Neural cell (in vitro differentiated cells): ENCODE measurements around the gene IFNGR2. TPM values are rescaled to one million over a fixed set of nuclear protein-coding genes. Genes with fewer than 3 reads are reported as not detected.

Experiments used
- H2AFZ ChIP-seq: fragments of 200-600, 300-800 bp; sonication (generic), shearing (Covaris generic); 2 replicates; pipeline ENCODE4 v1.6.0; 2014; ENCODE audit warnings: low read depth, mild to moderate bottlenecking, antibody characterized with exemption, low read length, moderate library complexity
- H3F3A ChIP-seq: fragments of 200-600 bp; shearing (Covaris generic); 2 replicates; pipeline ENCODE4 v1.6.1; 2016; ENCODE audit warnings: mild to moderate bottlenecking, moderate library complexity, mixed read lengths, antibody characterized with exemption, low read length; ENCODE audit not compliant: insufficient read depth, poor library complexity, severe bottlenecking
- H3K27ac ChIP-seq: fragments of 200-600, 300-800 bp; sonication (generic), shearing (Covaris generic); 2 replicates; pipeline ENCODE4 v1.5.1; 2014; ENCODE audit warnings: mild to moderate bottlenecking, low read length, moderate library complexity
- H3K27me3 ChIP-seq: fragments of 300-800, 200-600 bp; sonication (generic), shearing (Covaris generic); 2 replicates; pipeline ENCODE4 v1.6.0; 2014; ENCODE audit warnings: mild to moderate bottlenecking, low read depth, low read length, moderate library complexity; ENCODE audit not compliant: insufficient read depth
- H3K36me3 ChIP-seq: fragments of 300-800, 200-600 bp; sonication (generic), shearing (Covaris generic); 2 replicates; pipeline ENCODE4 v1.5.1; 2014; ENCODE audit warnings: mild to moderate bottlenecking, antibody characterized with exemption, low read length, moderate library complexity; ENCODE audit not compliant: insufficient read depth
- H3K4me2 ChIP-seq: fragments of 300-800, 200-600 bp; sonication (generic), shearing (Covaris generic); 2 replicates; pipeline ENCODE4 v1.6.0; 2014; ENCODE audit warnings: mild to moderate bottlenecking, low read length
- H3K4me3 ChIP-seq: fragments of 300-800, 200-600 bp; sonication (generic), shearing (Covaris generic); 2 replicates; pipeline ENCODE4 v1.5.1; 2014; ENCODE audit warnings: mild to moderate bottlenecking, low read length, moderate library complexity
- H3K79me2 ChIP-seq: fragments of 200-600 bp; shearing (Covaris generic); replicated peaks from 2 replicates; pipeline ENCODE4 v1.6.0; 2014; ENCODE audit warnings: mild to moderate bottlenecking, low read length, moderate library complexity; ENCODE audit not compliant: insufficient read depth
- H3K9ac ChIP-seq: fragments of 300-800, 200-600 bp; sonication (generic), shearing (Covaris generic); 2 replicates; pipeline ENCODE4 v1.6.1; 2016; ENCODE audit warnings: mild to moderate bottlenecking, low read length, mixed read lengths
- H3K9me2 ChIP-seq: fragments of 200-600 bp; shearing (Covaris generic); 2 replicates; pipeline ENCODE4 v1.6.1; 2016; ENCODE audit warnings: mild to moderate bottlenecking, low read length, mixed read lengths; ENCODE audit not compliant: insufficient read depth
- H3K9me3 ChIP-seq: fragments of 200-600, 300-800 bp; sonication (generic), shearing (Covaris generic); 2 replicates; pipeline ENCODE4 v1.6.1; 2016; ENCODE audit warnings: mild to moderate bottlenecking, mixed run types, low read length, moderate library complexity, mixed read lengths
- H4K20me1 ChIP-seq: fragments of 200-600 bp; shearing (Covaris generic); 2 replicates; pipeline ENCODE4 v1.6.1; 2016; ENCODE audit warnings: mild to moderate bottlenecking, mixed run types; ENCODE audit not compliant: insufficient read depth
- EP300 ChIP-seq: fragments of 450-650 bp; conservative IDR thresholded peaks from 2 replicates; pipeline ENCODE4 v1.6.1; 2014; ENCODE audit warnings: antibody characterized with exemption, mild to moderate bottlenecking, moderate library complexity; ENCODE audit not compliant: poor library complexity, severe bottlenecking
- EZH2 ChIP-seq: fragments of 200-600, 300-800 bp; shearing (Covaris generic), sonication (generic); IDR thresholded peaks from 2 replicates; pipeline ENCODE4 v1.6.1; 2014; ENCODE audit warnings: antibody characterized with exemption, low read length, borderline replicate concordance, mild to moderate bottlenecking; ENCODE audit not compliant: insufficient read depth, poor library complexity, severe bottlenecking
- MXI1 ChIP-seq: fragments of 450-650 bp; conservative IDR thresholded peaks from 2 replicates; pipeline ENCODE4 v1.6.1; 2014; ENCODE audit warnings: antibody characterized with exemption, mild to moderate bottlenecking; ENCODE audit not compliant: poor library complexity, severe bottlenecking
- POLR2AphosphoS5 ChIP-seq: IDR thresholded peaks from 2 replicates; pipeline ENCODE4 v1.6.1; 2012
- RAD21 ChIP-seq: fragments of 450-650 bp; conservative IDR thresholded peaks from 2 replicates; pipeline ENCODE4 v1.6.1; 2014; ENCODE audit warnings: antibody characterized with exemption, mild to moderate bottlenecking, moderate library complexity
- SMC3 ChIP-seq: fragments of 450-650 bp; conservative IDR thresholded peaks from 2 replicates; pipeline ENCODE4 v1.6.1; 2014; ENCODE audit warnings: antibody characterized with exemption, mild to moderate bottlenecking, moderate library complexity; ENCODE audit not compliant: poor library complexity
- TAF1 ChIP-seq: IDR thresholded peaks from 2 replicates; pipeline ENCODE4 v1.6.1; 2012; ENCODE audit warnings: low read depth
- polyA plus RNA-seq: library from polyadenylated mRNA; depleted of rRNA; stranded (reverse); fragments of >200 nt; gene quantifications from 2 replicates; pipeline ENCODE4 v1.2.3, GENCODE V29; 2014
- TF ChIP-seq, protein P1 (sequence below): fragments of 450-650 bp; IDR thresholded peaks from 2 replicates; pipeline ENCODE4 v1.5.1; 2014; ENCODE audit warnings: antibody characterized with exemption, mild to moderate bottlenecking, moderate library complexity; ENCODE audit not compliant: poor library complexity, severe bottlenecking
- TF ChIP-seq, protein P2 (sequence below): IDR thresholded peaks from 2 replicates; pipeline ENCODE4 v1.6.1; 2012; ENCODE audit warnings: borderline replicate concordance

IFNGR2 gene
- polyA plus RNA-seq, 1 donor from 2014 or later, result 57.2 TPM

DNA sequence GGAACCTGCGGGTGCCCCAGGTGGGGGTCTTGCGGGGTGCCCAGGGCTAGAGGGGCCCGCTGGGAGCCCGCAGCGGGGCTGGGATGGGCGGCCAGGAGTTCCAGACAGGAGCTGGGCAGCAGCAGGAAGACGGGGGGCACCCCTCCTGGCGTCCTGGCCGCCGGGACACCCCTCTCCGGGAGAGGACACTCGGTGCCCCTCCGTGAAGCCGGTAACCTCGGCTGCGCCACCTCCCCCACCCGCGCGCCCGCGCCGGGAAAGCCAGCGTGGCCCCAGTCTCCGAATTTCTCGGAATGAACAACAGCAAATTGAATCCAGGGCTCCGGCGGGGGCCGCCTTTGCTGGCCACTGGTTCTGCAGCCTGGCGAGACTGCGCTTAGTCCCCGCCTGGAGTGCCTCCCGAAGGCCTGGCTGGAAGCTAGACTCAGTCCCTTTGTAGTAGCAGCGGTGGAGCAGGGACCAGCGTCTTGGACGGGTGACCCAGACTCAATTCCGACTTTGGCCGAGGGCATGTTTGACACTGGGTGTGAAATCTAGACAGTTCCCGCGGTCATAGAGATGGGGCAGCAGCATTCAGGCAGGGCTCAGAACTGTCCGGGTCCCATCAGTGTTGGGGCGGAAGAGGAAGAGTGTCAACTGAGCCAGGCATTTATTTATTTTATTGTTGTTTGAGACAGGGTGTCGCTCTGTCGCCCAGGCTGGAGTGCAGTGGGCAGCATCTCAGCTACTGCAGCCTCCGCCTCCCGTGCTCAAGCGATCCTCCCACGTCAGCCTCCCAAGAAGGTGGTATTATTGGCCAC lies 773 bp downstream of the IFNGR2 start:
- H3K9ac ChIP-seq, result peak overlapping the region; percentile 84
- H3K9me3 ChIP-seq, result no peaks in the 10 kb centered on the region
- H3K9me2 ChIP-seq, result no peaks in the 10 kb centered on the region
- H3K36me3 ChIP-seq, result no peaks in the 10 kb centered on the region
- peaks cover 13% of the 10 kb centered on the region for H3K79me2 ChIP-seq
- no peaks in the 10 kb centered on the region for H4K20me1 ChIP-seq
- H3K27ac ChIP-seq, result peak overlapping the region; percentile 52
- no peak for TF ChIP-seq EZH2
- peak; percentile 38 for TF ChIP-seq MXI1
- no peak for TF ChIP-seq EP300
- TF ChIP-seq SMC3, result peak; percentile 14
- TF ChIP-seq, protein P1, sequence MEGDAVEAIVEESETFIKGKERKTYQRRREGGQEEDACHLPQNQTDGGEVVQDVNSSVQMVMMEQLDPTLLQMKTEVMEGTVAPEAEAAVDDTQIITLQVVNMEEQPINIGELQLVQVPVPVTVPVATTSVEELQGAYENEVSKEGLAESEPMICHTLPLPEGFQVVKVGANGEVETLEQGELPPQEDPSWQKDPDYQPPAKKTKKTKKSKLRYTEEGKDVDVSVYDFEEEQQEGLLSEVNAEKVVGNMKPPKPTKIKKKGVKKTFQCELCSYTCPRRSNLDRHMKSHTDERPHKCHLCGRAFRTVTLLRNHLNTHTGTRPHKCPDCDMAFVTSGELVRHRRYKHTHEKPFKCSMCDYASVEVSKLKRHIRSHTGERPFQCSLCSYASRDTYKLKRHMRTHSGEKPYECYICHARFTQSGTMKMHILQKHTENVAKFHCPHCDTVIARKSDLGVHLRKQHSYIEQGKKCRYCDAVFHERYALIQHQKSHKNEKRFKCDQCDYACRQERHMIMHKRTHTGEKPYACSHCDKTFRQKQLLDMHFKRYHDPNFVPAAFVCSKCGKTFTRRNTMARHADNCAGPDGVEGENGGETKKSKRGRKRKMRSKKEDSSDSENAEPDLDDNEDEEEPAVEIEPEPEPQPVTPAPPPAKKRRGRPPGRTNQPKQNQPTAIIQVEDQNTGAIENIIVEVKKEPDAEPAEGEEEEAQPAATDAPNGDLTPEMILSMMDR, result no peak
- TF ChIP-seq, protein P2, sequence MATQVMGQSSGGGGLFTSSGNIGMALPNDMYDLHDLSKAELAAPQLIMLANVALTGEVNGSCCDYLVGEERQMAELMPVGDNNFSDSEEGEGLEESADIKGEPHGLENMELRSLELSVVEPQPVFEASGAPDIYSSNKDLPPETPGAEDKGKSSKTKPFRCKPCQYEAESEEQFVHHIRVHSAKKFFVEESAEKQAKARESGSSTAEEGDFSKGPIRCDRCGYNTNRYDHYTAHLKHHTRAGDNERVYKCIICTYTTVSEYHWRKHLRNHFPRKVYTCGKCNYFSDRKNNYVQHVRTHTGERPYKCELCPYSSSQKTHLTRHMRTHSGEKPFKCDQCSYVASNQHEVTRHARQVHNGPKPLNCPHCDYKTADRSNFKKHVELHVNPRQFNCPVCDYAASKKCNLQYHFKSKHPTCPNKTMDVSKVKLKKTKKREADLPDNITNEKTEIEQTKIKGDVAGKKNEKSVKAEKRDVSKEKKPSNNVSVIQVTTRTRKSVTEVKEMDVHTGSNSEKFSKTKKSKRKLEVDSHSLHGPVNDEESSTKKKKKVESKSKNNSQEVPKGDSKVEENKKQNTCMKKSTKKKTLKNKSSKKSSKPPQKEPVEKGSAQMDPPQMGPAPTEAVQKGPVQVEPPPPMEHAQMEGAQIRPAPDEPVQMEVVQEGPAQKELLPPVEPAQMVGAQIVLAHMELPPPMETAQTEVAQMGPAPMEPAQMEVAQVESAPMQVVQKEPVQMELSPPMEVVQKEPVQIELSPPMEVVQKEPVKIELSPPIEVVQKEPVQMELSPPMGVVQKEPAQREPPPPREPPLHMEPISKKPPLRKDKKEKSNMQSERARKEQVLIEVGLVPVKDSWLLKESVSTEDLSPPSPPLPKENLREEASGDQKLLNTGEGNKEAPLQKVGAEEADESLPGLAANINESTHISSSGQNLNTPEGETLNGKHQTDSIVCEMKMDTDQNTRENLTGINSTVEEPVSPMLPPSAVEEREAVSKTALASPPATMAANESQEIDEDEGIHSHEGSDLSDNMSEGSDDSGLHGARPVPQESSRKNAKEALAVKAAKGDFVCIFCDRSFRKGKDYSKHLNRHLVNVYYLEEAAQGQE, result peak; percentile 35
- peak; percentile 5 for TF ChIP-seq POLR2AphosphoS5
- peak; percentile 29 for TF ChIP-seq TAF1
- TF ChIP-seq RAD21, result no peak
- H2AFZ ChIP-seq, result peak overlapping the region; percentile 83
- H3K4me3 ChIP-seq, result peak overlapping the region; percentile 94
- peak overlapping the region; percentile 91 for H3K4me2 ChIP-seq
- no peaks in the 10 kb centered on the region for H3K27me3 ChIP-seq
- no peaks in the 10 kb centered on the region for H3F3A ChIP-seq

GRCh38 chr21:33406493-33406892 lies 3.3 kb downstream of the IFNGR2 start:
- no peaks in the 10 kb centered on the region for H4K20me1 ChIP-seq
- H3K9me2 ChIP-seq, result no peaks in the 10 kb centered on the region
- H3K4me2 ChIP-seq, result no peak overlapping the region

More at GRCh38 chr21:33406493-33406892, 3.3 kb downstream of the IFNGR2 start:
- Histone ChIP-seq H3K4me3 (no peak overlapping the region), H3K27me3 (no peaks in the 10 kb centered on the region), H3K79me2 (peaks cover 13% of the 10 kb centered on the region), H3K27ac (no peak overlapping the region), H3F3A (no peaks in the 10 kb centered on the region), H3K9ac (no peak overlapping the region), H3K9me3 (no peaks in the 10 kb centered on the region), H2AFZ (no peak overlapping the region), H3K36me3 (no peaks in the 10 kb centered on the region)
- TF ChIP-seq TAF1 (no peak), POLR2AphosphoS5 (no peak), MXI1 (no peak), RAD21 (no peak), EZH2 (no peak), SMC3 (no peak), EP300 (no peak)
- TF ChIP-seq, protein P1, result no peak
- TF ChIP-seq, protein P2, result no peak
